Esophagus muscularis mucosa (tissue), 4 donors: Measurements from ENCODE around the gene VEPH1. TPM values are rescaled to one million over a fixed set of nuclear protein-coding genes. Genes with fewer than 3 reads are reported as not detected.

Source experiments
- DNase-seq: peaks from one replicate; pipeline ENCODE4 v3.0.0-alpha.2; 2017; ENCODE audit errors: extremely low spot score
- H3K27ac ChIP-seq, 4 donors: fragments of 200-600 bp; sonication (generic); replicated peaks in 1 of 4; 1 replicate in 3 of 4; 2 replicates in 1 of 4; pipeline ENCODE4 v1.5.1; 2016 to 2019; ENCODE audit warnings: mild to moderate bottlenecking in 1 of 4
- H3K27me3 ChIP-seq, 4 donors: fragments of 200-600 bp; sonication (generic); one replicate each; pipeline versions ENCODE4 v1.5.1 to v1.6.0; 2016 to 2019
- H3K36me3 ChIP-seq, 4 donors: fragments of 200-600 bp; sonication (generic); one replicate each; pipeline ENCODE4 v1.5.1; 2016 to 2019
- H3K4me1 ChIP-seq, 4 donors: fragments of 200-600 bp; sonication (generic); one replicate each; pipeline ENCODE4 v1.5.1; 2016 to 2019
- H3K4me3 ChIP-seq, 4 donors: fragments of 200-600 bp; sonication (generic); 1 replicate in 2 of 4; 2 replicates in 2 of 4; pipeline ENCODE4 v1.5.1; 2016 to 2019; ENCODE audit warnings: mild to moderate bottlenecking in 4 of 4, moderate library complexity in 1 of 4
- H3K9me3 ChIP-seq, 4 donors: fragments of 200-600 bp; sonication (generic); 1 replicate in 3 of 4; 2 replicates in 1 of 4; pipeline ENCODE4 v1.5.1; 2016 to 2019
- EP300 ChIP-seq: sonication (generic); formaldehyde crosslinking; IDR thresholded peaks from one replicate; pipeline ENCODE4 v1.6.1; 2017; ENCODE audit warnings: antibody characterized with exemption
- POLR2A ChIP-seq: fragments of 450-650 bp; IDR thresholded peaks from one replicate; pipeline ENCODE4 v1.6.1; 2017; ENCODE audit warnings: antibody characterized with exemption, moderate library complexity, mild to moderate bottlenecking, low read depth
- POLR2AphosphoS5 ChIP-seq, 2 donors: sonication (generic); formaldehyde crosslinking; IDR thresholded peaks; one replicate each; pipeline ENCODE4 v1.6.1; 2017; ENCODE audit warnings: antibody characterized with exemption in 2 of 2
- WGBS: methylation state at CpG from one replicate; pipeline ENCODE4 v1.1.5; 2018; 5-methylcytosine and 5-hydroxymethylcytosine counted together
- intact Hi-C: fragments of 100-400 bp; cut with DNase I; formaldehyde crosslinking; loops from one replicate; pipeline ENCODE4 v1.15.1; 2023
- total RNA-seq, 4 donors: library from RNA; depleted of rRNA; stranded (reverse); fragments of >200 nt; gene quantifications; one replicate each; pipeline versions ENCODE4 v1.1.0 to v1.2.1, GENCODE V29; 2016
- TF ChIP-seq, protein P1 (sequence below), 3 experiments: fragments of 200-600 bp in 2 of 3; fragments of 450-650 bp in 1 of 3; sonication (generic) in 2 of 3; IDR thresholded peaks; one replicate each; pipeline ENCODE4 v1.5.1; 2017 to 2019; ENCODE audit warnings: antibody characterized with exemption in 3 of 3, mild to moderate bottlenecking in 2 of 3, moderate library complexity in 1 of 3

The VEPH1 gene
- total RNA-seq, 4 donors from 2014 or later = 0.23 to 1.2 (median 0.52) TPM; not detected in 1

DNA sequence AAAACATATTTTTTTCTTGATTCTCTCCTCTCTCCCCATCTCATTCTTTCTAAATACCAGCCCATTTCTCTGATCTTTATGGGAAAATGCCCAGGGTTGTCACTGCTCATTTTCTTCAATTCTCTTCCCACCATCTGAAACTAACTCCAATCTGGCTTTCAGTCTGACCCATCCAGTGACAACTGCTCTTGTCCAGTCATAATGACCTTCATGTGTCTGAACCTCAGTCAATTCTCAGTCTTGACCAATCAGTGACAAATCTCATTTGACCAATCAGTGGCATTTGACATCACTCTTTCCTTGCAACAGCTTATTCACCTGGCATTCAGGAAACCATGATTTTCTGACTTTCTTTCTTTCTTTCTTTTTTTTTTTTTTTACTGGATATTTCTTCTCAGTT is 15.1 kb downstream of the VEPH1 start:
- no peak for TF ChIP-seq POLR2AphosphoS5 (IDR thresholded peaks at IDR 0.05)
- TF ChIP-seq POLR2A = no peak
- TF ChIP-seq EP300 = no peak
- TF ChIP-seq, protein P1, sequence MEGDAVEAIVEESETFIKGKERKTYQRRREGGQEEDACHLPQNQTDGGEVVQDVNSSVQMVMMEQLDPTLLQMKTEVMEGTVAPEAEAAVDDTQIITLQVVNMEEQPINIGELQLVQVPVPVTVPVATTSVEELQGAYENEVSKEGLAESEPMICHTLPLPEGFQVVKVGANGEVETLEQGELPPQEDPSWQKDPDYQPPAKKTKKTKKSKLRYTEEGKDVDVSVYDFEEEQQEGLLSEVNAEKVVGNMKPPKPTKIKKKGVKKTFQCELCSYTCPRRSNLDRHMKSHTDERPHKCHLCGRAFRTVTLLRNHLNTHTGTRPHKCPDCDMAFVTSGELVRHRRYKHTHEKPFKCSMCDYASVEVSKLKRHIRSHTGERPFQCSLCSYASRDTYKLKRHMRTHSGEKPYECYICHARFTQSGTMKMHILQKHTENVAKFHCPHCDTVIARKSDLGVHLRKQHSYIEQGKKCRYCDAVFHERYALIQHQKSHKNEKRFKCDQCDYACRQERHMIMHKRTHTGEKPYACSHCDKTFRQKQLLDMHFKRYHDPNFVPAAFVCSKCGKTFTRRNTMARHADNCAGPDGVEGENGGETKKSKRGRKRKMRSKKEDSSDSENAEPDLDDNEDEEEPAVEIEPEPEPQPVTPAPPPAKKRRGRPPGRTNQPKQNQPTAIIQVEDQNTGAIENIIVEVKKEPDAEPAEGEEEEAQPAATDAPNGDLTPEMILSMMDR (IDR thresholded peaks at IDR 0.05) = no peak
- Histone ChIP-seq H3K27me3 (no peaks in the 10 kb centered on the region), H3K4me1 (no peaks in the 10 kb centered on the region), H3K4me3 (no peak overlapping the region), H3K27ac (no peak overlapping the region), H3K36me3 (no peaks in the 10 kb centered on the region), H3K9me3 (no peaks in the 10 kb centered on the region)
- intact Hi-C loops = no loop called here
- DNase-seq = no peak

DNA sequence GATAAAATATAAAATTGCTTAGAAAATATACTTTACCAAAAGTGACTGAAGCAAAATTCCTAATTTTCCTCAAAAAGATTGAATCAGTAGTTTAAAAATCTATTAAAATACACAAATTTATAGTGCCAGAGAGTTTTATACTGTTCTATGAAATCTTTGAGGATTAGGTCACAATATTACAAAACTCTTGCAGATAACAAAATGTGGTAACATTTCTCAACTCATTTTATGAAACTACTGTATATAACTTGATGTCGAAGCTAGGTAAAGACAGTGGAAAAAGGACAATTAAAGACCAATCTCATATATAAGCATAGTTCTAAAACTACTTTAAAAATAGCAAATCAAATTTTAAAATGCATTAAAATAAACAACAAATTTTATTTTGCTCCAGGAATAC is 15.9 kb downstream of the VEPH1 start:
- no peak overlapping the region for H3K4me3 ChIP-seq
- H3K27ac ChIP-seq = no peak overlapping the region
- no peaks in the 10 kb centered on the region for H3K36me3 ChIP-seq
- H3K9me3 ChIP-seq = no peaks in the 10 kb centered on the region
- no peaks in the 10 kb centered on the region for H3K4me1 ChIP-seq
- intact Hi-C loops = no loop called here
- no peak for TF ChIP-seq POLR2AphosphoS5 (IDR thresholded peaks at IDR 0.05)
- TF ChIP-seq EP300 = no peak
- TF ChIP-seq, protein P1 (IDR thresholded peaks at IDR 0.05) = no peak
- TF ChIP-seq POLR2A = no peak
- 79% methylated on average over 1 of the region's 1 CpG for WGBS
- no peak for DNase-seq
- peaks cover 0 to 1% (median 0%) of the 10 kb centered on the region in 4 donors for H3K27me3 ChIP-seq

DNA sequence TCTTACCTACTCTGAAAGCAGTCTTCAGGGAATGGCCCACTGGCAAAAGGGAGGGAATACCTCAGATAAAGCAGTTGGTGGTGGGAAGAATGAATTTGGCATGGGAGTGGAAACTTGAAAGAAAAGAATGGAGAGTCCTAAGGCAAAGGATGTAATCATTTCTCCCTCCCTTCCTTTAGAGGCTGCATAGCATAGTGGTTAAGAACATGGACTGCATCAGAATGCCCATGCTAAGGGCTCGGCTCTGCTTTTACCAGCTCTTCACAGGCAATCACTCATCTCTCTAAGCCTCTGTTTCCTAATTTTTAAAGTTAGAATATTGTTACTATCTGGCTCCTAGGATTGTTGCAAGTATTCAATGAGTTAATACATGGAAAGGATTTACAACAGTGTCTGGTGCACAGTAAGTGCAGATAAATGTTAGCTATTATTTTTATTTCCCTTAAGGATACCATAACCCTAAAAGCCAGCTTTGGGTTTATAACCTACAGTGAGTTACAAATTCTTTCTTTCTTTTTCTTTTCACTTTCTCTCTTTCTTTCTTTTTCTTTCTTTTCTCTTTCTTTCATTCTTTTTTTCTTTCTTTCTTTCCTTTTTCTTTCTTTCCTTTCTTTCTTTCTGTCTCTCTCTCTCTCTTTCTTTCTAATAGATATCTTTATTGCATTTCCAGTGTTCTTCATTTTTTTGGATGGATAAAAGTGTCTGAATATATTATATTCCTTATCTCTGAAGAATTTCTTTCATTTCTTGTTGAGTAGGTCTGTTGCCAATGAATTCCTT is 23.6 kb downstream of the VEPH1 start:
- Histone ChIP-seq H3K9me3 (no peaks in the 10 kb centered on the region), H3K27me3 (peaks cover 0 to 6% (median 0%) of the 10 kb centered on the region in 4 donors), H3K4me1 (no peaks in the 10 kb centered on the region), H3K27ac (no peak overlapping the region), H3K4me3 (no peak overlapping the region), H3K36me3 (no peaks in the 10 kb centered on the region)
- intact Hi-C loops = no loop called here
- no peak for TF ChIP-seq EP300
- TF ChIP-seq, protein P1 (IDR thresholded peaks at IDR 0.05) = no peak
- no peak for TF ChIP-seq POLR2AphosphoS5 (IDR thresholded peaks at IDR 0.05)
- DNase-seq = no peak
- 86% methylated on average over 1 of the region's 1 CpG for WGBS

DNA sequence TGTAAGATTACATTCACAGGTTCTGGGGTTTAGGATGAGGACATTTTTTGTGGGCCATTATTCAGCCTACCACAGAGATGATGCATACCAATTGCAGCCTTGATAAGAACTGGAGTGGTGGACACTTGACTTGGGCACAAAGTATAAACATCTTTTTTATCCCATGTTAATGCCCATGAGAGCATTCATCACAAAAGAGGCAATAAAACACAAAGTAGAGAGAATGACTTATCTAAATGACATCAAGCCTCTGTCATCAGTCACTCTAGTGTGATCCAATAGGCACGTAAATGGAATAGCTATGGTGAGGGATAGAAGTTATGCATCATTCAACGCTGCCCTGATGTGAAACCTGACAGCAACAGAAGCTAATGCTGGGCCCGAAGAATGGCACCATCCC is 25.8 kb downstream of the VEPH1 start:
- peaks cover 0 to 5% (median 0%) of the 10 kb centered on the region in 4 donors for H3K27me3 ChIP-seq
- no peaks in the 10 kb centered on the region for H3K36me3 ChIP-seq
- H3K4me3 ChIP-seq = no peak overlapping the region
- intact Hi-C loops = no loop called here
- H3K27ac ChIP-seq = no peak overlapping the region
- WGBS = 86% methylated on average over 3 of the region's 3 CpGs
- DNase-seq = no peak
- H3K9me3 ChIP-seq = no peaks in the 10 kb centered on the region
- no peaks in the 10 kb centered on the region for H3K4me1 ChIP-seq
- TF ChIP-seq POLR2AphosphoS5 (IDR thresholded peaks at IDR 0.05) = no peak
- no peak for TF ChIP-seq POLR2A
- no peak for TF ChIP-seq EP300
- TF ChIP-seq, protein P1 (IDR thresholded peaks at IDR 0.05) = no peak
